HG02884 (cell line): ENCODE data around the gene CENPW.

Experiments used
- ATAC-seq: cut with Tn5 transposase; IDR thresholded peaks from one replicate; pipeline ENCODE4 v1.9.1; 2021; ENCODE audit warnings: mild to moderate bottlenecking, moderate library complexity; ENCODE audit not compliant: unreplicated experiment

Gene CENPW

DNA sequence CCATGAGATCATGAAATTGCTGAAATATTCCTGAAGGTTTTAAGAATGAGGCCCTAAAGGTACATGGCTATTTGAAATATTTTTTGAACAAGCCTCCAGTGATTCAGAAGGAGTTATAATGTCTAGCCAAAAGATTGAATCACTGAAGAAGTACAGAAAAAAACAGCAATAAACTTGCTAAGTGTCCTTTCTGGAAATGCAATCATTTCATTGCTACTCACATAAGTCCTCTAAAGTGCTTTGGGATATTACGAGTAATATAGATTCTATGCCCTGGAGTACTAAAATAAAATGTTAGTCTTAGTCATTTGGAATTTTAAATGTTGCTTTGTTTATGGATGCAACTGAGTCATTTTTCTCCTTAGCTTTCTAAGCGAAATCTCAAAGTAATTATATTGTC lies 32.7 kb downstream of the CENPW start:
- ATAC-seq = no peak

DNA sequence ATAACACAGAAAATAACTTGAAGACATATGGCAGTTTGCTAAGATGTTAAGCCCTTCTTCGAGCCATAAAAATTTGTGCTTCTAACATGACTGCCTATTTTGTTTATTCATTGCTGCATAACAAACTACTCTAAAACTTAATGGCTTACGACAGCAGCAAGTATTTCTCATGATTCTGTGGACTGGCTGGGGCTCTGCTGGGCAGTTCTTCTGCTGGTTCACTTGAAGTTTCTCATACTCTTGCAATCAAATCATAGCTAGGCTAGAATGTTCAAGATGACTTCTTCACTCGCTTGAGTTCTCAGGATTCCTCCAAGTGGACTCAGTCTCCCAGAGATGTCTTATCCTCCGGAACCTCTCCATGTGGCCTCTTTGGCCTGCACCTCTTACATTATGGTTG lies 33.4 kb downstream of the CENPW start:
- no peak for ATAC-seq

DNA sequence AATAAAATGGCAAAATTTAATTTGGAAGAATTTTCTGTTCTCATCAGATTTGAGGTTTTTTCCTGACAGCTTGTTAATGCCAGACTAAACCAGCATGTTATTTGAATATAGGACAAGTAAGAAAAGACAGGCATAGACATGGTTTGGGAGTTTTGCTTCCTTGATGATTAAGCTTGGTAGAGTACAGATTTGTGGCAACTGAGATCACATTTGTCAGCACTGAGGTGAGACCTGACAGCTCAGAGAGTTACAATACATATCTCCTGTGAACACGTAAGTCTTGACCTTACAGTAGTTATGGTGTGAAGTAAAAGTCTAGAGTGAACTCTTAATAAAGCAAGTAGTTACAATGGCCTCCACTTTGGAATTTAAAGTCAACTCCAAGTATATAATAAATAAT lies 34.5 kb downstream of the CENPW start:
- ATAC-seq = no peak

DNA sequence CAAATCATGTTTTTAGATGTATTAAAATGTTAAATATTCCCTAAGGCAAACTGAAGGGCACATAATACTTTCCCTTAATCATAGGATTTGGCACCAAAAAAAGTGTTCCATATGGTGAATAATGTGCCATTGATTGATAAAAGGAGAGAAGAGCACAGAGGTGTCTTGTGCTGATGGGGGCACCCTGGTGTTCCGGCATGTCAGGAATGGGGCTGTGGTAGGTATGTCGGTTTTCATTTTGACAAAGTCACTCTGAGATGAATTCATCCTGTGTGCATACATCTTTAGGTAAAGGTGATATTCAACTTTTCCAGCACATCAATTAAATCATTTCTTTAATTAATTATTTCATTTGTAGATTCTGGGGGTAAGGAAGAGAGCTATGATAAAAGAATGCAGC lies 36.8 kb downstream of the CENPW start:
- no peak for ATAC-seq

DNA sequence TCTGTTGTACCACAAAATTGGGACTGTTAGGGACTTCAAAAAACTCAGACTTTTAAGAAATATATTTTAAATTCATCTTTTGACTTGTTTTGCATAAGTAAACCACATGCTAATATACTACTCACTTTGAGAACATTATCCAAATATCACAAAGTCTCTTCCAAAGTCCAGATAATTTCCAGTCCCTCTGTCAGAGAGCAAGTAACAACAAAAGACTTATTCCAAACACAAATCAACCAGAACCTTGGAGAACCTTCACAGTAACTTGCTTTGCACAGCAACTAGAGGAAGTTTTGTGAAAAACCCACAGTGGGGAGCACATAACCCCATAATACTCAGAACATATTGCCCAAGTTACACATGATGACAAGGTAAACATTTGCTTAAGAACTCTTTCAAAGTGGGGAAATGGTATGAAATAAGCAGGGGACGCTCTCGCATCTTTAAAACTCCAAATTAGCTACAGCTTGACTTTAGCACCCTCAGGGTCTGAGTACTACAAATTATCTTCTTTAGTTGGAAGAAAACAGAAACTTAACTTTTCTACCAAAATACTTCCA lies 37.8 kb downstream of the CENPW start:
- no peak for ATAC-seq

DNA sequence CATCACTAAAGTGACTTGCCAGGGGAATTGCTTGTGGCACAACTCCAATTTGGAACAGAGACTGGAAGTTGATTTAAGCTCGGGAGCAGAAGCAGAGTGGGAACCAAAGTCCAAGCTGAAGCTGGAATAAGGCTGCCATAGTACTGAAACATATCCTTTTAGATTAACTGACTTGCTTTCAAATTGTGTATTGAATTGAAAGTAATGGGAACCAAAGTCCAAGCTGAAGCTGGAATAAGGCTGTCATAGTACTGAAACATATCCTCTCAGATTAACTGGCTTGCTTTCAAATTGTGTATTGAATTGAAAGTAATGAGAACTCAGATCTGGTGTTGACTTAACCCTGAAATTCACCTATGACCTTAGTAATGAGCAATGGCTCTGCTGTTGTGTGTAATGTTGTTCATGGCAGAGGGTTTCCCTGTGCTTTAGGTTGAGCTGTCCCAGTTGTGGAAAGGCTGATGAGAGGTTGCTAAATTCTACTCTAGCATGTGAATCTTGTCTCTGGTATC lies 40.2 kb downstream of the CENPW start:
- ATAC-seq = no peak

DNA sequence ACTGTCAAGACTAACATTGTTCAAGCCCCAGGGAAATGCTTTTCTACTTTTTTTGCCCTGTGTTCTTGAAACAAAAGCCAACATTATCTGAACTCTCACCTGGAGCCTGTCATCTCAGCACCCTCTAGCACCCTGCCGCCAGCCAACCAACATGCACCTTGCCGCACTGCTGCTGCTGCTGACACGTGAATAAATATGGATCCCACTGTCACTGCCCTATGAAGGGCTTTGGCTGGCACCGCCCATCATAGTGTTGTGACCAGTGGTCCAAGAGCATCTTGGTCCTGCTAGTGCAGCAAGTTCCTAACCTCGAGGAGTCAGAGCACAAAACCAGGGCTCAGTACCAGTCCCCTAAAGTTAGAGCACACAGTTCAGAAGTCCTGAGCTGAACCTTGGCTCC lies 41.6 kb downstream of the CENPW start:
- no peak for ATAC-seq

DNA sequence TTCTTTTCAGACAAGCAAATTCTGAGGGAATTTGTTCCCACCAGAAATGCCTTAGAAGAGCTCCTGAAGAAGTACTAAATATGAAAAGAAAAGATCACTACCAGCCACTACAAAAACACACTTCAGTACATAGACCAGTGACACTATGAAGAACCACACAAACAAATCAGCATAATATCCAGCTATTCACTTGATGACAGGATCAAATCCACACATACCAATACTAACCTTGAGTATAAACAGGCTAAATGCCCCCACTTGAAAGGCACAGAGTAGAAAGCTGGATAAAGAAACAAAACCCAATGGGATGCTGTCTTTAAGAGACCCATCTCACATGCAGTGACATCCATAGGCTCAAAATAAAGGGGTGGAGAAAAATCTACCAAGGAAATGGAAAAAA lies 43.3 kb downstream of the CENPW start:
- no peak for ATAC-seq

DNA sequence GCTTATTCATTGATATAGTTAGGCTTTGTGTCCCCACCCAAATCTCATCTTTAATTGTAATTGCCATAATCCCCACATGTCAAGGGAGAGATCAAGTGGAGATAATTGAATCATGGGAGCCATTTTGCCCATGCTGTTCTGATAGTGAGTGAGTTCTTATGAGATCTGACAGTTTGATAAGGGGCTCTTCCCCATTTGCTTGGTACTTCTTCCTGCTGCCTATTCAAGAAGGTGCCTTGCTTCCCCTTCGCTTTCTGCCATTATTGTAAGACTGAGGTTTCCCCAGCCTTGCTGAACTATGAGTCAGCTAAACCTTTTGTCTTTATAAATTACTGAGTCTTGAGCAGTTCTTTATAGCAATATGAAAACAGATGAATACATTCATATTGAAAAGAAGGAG lies 45.6 kb downstream of the CENPW start:
- no peak for ATAC-seq

DNA sequence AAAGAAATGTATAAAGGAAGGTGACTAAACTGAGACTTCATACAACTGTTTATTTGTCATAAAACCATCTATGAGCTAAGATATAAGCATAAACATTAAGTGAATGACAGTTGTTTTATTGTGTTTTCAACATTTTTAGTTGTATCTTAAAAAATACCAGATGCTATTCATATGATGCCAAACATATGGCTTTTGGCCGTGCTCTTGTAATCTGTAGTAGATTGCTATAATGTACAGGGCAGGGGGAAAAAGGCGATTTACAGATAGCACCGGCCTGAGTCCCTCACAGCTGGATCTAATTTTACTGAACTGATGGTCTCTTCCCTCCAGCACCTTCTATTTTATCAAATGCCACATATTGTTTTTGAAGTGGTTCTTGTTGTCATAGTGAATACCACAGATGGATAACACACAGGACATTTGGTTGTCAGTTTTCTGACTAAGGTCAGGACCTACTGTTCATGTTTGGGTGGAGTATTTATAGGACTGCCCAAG lies 48.2 kb downstream of the CENPW start:
- ATAC-seq = no peak

DNA sequence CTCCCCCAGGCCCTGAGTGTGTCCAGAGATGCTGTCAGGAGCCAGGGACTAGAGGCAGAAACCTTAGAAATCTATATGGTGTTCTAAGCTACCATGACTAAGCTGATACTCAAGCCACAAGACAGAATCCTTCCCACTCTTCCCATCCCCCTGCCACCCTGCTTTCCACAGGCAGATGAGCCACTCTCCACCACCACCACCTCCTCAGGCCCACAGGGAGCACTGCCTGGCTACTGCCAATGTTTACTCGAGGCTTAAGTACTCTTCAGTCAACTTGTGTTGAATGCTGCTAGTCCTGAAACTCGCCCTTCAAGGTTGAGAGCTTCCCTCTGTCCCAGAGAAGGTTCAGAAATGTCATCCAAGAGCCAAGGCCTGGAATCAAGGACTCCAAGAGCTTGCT lies 56.2 kb downstream of the CENPW start:
- ATAC-seq = no peak
